Measurements from ENCODE around the gene GPR45. TPM values are rescaled to one million over a fixed set of nuclear protein-coding genes. Genes with fewer than 3 reads are reported as not detected.
A peak's percentile ranks its signal among the peaks of the same experiment; 100 is the strongest.

Gene GPR45, protein sequence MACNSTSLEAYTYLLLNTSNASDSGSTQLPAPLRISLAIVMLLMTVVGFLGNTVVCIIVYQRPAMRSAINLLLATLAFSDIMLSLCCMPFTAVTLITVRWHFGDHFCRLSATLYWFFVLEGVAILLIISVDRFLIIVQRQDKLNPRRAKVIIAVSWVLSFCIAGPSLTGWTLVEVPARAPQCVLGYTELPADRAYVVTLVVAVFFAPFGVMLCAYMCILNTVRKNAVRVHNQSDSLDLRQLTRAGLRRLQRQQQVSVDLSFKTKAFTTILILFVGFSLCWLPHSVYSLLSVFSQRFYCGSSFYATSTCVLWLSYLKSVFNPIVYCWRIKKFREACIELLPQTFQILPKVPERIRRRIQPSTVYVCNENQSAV
- 4.1 and 6.8 TPM in 2 replicates for polyA plus RNA-seq
- polyA minus RNA-seq, result 5.1 and 6.1 TPM in 2 replicates

DNA sequence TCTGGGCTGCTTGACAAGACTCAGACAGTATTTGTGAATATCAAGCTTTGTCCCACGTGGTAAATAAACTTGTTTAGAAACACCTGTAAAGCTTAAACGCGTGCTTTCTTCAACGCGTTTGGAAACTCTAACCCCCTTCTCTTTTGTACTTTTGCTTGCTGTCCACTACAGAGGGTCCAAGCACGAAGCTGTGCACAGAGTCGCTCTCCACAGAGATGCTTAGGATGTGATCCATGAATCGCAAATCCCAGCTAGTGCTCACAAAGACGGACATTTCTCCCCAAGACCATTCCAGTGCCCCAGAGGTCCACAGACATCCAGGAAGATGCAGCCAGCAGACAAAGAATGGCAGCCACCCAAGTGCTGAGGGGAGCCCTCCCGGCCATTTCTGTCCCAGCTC is at the start of gene GPR45:
Gene GPR45 (plus strand): TSS at position 301 of the 400 bp plus-strand sequence. CDS start 116 bp downstream, outside the sequence.
- Histone ChIP-seq H2AFZ (ENCODE audit: low read depth, low read length) (no peak within 1 kb of the TSS), H4K20me1 (ENCODE audit: insufficient read depth) (no peaks in the 10 kb centered on the region), H3K36me3 (ENCODE audit: insufficient read depth, low read length) (peaks cover 13% of the 10 kb centered on the region), H3K9me2 (ENCODE audit: insufficient read depth, low read length) (no peaks in the 10 kb centered on the region), H3K4me3 (ENCODE audit: low read length) (no peak within 1 kb of the TSS), H3K9ac (ENCODE audit: low read length) (no peak within 1 kb of the TSS), H3K4me2 (ENCODE audit: low read length) (no peak within 1 kb of the TSS), H3K27ac (ENCODE audit: low read length) (no peak within 1 kb of the TSS), H3K27me3 (ENCODE audit: insufficient read depth, low read depth, low read length) (no peaks in the 10 kb centered on the region), H3K9me3 (ENCODE audit: low read length) (no peaks in the 10 kb centered on the region), H3K79me2 (replicated peaks; ENCODE audit: insufficient read depth, low read length) (no peaks in the 10 kb centered on the region), H3F3A (ENCODE audit: insufficient read depth, low read length, poor library complexity, severe bottlenecking) (no peaks in the 10 kb centered on the region)
- TF ChIP-seq TAF1 (IDR thresholded peaks at IDR 0.05; ENCODE audit: low read depth) (no peak), EP300 (conservative IDR thresholded peaks at IDR 0.05; ENCODE audit: poor library complexity, severe bottlenecking) (no peak), POLR2AphosphoS5 (IDR thresholded peaks at IDR 0.05) (no peak), RAD21 (conservative IDR thresholded peaks at IDR 0.05) (no peak), MXI1 (conservative IDR thresholded peaks at IDR 0.05; ENCODE audit: poor library complexity, severe bottlenecking) (no peak), SMC3 (conservative IDR thresholded peaks at IDR 0.05; ENCODE audit: poor library complexity) (no peak), EZH2 (IDR thresholded peaks at IDR 0.05; ENCODE audit: borderline replicate concordance, insufficient read depth, low read length, poor library complexity, severe bottlenecking) (no peak)
- TF ChIP-seq, protein P1, sequence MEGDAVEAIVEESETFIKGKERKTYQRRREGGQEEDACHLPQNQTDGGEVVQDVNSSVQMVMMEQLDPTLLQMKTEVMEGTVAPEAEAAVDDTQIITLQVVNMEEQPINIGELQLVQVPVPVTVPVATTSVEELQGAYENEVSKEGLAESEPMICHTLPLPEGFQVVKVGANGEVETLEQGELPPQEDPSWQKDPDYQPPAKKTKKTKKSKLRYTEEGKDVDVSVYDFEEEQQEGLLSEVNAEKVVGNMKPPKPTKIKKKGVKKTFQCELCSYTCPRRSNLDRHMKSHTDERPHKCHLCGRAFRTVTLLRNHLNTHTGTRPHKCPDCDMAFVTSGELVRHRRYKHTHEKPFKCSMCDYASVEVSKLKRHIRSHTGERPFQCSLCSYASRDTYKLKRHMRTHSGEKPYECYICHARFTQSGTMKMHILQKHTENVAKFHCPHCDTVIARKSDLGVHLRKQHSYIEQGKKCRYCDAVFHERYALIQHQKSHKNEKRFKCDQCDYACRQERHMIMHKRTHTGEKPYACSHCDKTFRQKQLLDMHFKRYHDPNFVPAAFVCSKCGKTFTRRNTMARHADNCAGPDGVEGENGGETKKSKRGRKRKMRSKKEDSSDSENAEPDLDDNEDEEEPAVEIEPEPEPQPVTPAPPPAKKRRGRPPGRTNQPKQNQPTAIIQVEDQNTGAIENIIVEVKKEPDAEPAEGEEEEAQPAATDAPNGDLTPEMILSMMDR (IDR thresholded peaks at IDR 0.05; ENCODE audit: poor library complexity, severe bottlenecking), result no peak
- TF ChIP-seq, protein P2, sequence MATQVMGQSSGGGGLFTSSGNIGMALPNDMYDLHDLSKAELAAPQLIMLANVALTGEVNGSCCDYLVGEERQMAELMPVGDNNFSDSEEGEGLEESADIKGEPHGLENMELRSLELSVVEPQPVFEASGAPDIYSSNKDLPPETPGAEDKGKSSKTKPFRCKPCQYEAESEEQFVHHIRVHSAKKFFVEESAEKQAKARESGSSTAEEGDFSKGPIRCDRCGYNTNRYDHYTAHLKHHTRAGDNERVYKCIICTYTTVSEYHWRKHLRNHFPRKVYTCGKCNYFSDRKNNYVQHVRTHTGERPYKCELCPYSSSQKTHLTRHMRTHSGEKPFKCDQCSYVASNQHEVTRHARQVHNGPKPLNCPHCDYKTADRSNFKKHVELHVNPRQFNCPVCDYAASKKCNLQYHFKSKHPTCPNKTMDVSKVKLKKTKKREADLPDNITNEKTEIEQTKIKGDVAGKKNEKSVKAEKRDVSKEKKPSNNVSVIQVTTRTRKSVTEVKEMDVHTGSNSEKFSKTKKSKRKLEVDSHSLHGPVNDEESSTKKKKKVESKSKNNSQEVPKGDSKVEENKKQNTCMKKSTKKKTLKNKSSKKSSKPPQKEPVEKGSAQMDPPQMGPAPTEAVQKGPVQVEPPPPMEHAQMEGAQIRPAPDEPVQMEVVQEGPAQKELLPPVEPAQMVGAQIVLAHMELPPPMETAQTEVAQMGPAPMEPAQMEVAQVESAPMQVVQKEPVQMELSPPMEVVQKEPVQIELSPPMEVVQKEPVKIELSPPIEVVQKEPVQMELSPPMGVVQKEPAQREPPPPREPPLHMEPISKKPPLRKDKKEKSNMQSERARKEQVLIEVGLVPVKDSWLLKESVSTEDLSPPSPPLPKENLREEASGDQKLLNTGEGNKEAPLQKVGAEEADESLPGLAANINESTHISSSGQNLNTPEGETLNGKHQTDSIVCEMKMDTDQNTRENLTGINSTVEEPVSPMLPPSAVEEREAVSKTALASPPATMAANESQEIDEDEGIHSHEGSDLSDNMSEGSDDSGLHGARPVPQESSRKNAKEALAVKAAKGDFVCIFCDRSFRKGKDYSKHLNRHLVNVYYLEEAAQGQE (IDR thresholded peaks at IDR 0.05; ENCODE audit: borderline replicate concordance), result no peak

DNA sequence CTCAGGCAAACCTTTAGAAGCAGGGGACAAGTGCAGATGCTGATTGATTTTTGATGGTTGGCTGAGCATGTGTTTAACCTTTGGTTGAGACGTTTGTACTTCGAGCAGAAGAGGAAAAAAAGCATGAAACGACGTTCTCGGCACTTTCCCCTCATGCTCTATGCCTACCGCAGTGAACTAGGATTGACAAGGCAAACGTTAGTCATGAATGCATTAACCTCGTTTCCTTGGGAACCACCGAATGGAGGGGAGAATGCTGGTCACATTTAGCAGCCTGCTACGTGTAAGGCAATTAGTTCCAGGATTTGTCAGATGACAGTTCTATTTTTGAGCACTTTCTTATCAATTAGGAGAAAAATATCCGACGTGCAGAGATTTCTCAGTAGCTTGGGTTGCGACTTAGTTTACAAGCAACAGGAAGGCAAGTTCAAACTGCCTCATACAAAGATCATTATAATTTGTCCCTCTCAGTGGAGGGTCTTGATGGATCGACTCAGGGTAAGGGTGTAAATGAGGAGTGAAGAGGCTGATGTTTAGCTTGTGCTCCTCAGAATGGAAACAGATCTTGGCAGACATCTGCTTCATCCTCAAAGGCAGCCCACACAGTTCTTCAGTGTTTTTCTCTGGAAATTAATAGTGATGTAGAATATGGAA is 47.4 kb upstream of the GPR45 start:
- Histone ChIP-seq H3K9me3 (ENCODE audit: low read length) (no peaks in the 10 kb centered on the region), H3K4me2 (ENCODE audit: low read length) (peak overlapping the region; percentile 59), H3K9ac (ENCODE audit: low read length) (peak overlapping the region; percentile 71), H3K36me3 (ENCODE audit: insufficient read depth, low read length) (no peaks in the 10 kb centered on the region), H4K20me1 (ENCODE audit: insufficient read depth) (no peaks in the 10 kb centered on the region), H3K4me3 (ENCODE audit: low read length) (peak overlapping the region; percentile 54), H3K27me3 (ENCODE audit: insufficient read depth, low read depth, low read length) (no peaks in the 10 kb centered on the region), H3K27ac (ENCODE audit: low read length) (peak overlapping the region; percentile 98), H3K9me2 (ENCODE audit: insufficient read depth, low read length) (no peaks in the 10 kb centered on the region), H2AFZ (ENCODE audit: low read depth, low read length) (no peak overlapping the region), H3K79me2 (replicated peaks; ENCODE audit: insufficient read depth, low read length) (no peaks in the 10 kb centered on the region), H3F3A (ENCODE audit: insufficient read depth, low read length, poor library complexity, severe bottlenecking) (peaks cover 7% of the 10 kb centered on the region)
- TF ChIP-seq POLR2AphosphoS5 (IDR thresholded peaks at IDR 0.05), result peak; percentile 79
- TF ChIP-seq, protein P1 (IDR thresholded peaks at IDR 0.05; ENCODE audit: poor library complexity, severe bottlenecking), result no peak
- TF ChIP-seq EP300 (conservative IDR thresholded peaks at IDR 0.05; ENCODE audit: poor library complexity, severe bottlenecking), result peak; percentile 91
- no peak for TF ChIP-seq TAF1 (IDR thresholded peaks at IDR 0.05; ENCODE audit: low read depth)
- TF ChIP-seq MXI1 (conservative IDR thresholded peaks at IDR 0.05; ENCODE audit: poor library complexity, severe bottlenecking), result peak; percentile 52
- TF ChIP-seq, protein P2 (IDR thresholded peaks at IDR 0.05; ENCODE audit: borderline replicate concordance), result peak; percentile 42
- peak; percentile 35 for TF ChIP-seq RAD21 (conservative IDR thresholded peaks at IDR 0.05)
- no peak for TF ChIP-seq SMC3 (conservative IDR thresholded peaks at IDR 0.05; ENCODE audit: poor library complexity)
- TF ChIP-seq EZH2 (IDR thresholded peaks at IDR 0.05; ENCODE audit: borderline replicate concordance, insufficient read depth, low read length, poor library complexity, severe bottlenecking), result no peak
